GM19023 (cell line): Measurements from ENCODE around the gene MAGIX.
"Not testable (repeated sequence)": the region's sequence is repeated elsewhere in the genome, so short reads cannot be mapped to it uniquely, and the experiment has no call there.

Experiments used
- ATAC-seq: cut with Tn5 transposase; IDR thresholded peaks from one replicate; pipeline ENCODE4 v1.9.1; 2021; ENCODE audit warnings: mild to moderate bottlenecking, moderate library complexity; ENCODE audit not compliant: unreplicated experiment

MAGIX gene

DNA sequence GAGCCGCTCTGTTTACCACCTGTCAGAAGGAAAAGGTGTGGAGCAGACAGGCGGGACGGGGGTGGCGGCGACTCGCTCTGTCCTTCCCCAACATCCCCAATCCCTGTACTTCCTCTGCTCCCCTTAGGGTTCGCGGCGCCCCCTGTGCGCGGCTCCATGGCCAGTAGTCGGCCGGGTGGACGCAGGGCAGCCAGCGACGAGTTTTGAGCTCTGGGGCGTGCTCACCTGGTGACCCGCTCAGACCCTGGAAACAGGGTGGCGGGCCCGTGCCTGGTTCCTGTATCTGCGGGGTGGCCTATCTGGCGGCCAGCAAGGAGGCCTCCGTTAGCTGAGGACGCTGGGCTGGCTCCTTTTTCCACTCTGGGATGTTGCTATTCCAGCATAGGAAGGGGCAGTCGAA, 5.4 kb upstream of the MAGIX start:
- ATAC-seq: no peak

DNA sequence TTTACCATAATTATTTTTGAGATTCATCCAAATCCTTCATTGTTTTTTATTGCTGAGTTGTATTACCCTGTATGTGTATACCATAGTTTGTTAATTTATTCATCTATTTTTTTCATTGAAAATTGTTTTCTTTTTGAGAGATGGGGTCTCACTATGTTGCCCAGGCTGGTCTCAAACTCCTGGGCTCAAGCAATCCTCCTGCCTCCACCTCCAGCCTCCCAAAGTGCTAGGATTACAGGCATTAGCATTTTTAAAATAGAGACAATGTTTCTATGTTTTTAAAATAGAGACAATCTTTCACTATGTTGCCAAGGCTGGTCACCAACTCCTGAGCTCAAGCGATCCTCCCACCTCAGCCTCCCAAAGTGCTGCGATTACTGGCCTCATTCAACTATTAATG, 1.6 kb upstream of the MAGIX start:
- ATAC-seq: no peak

DNA sequence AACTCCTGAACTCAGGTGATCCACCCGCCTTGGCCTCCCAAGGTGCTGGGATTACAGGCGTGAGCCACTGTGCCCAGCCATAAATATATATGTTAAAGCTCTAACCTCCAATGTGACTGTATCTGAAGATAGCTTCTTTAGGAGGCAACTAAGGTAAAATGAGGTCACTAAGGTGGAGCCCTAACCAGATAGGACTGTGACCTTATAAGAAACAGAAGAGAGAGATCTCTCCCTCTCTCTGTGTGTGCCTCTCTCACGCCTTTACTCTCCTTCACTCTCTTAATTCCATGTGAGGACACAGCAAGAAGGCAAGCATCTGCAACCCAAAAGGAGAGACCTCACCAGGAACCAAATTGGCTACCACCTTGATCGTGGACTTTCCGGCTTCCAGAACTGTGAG, 926 bp upstream of the MAGIX start:
- ATAC-seq: no peak

DNA sequence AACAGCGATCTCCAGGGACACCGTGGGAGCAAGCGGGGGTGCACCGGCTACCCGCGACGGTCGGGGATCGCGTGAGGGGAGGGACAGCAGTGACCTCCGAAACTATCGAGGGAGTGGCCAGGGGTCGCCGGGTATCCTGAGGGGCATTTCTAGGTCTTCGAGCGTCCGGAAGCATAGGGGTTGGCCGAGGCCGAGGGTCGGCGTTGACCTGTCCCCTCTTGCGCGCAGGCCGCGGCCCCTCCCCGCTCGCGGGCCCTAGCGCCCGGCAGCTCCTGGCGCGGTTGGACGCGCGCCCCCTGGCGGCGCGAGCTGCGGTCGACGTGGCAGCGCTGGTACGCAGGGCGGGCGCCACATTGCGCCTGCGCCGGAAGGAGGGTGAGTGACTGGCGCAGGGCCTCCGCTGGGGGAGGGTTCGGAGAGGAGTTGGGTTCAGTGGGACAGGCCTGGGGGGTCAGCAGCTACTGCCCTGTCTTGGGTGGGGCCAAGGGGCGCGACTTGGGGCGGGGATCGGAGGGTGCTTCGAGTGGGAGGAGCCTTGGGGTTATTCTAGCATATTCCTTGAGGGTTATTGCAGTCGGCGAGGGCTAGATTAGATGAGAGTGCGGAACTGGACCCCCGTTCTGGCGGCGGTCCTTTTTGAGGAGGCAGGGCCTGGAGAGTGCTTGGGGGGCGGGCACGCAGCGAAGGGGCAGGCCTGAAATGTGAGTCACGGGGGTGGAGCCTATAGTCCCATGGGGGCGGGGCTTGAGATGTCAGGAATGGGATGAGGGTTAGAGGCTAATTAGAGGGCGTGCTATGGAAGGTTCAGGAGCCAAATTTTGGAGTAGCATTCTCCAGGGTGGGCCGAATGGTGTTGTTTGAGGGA, 1.2 kb downstream of the MAGIX start:
- ATAC-seq: peak; percentile 61

DNA sequence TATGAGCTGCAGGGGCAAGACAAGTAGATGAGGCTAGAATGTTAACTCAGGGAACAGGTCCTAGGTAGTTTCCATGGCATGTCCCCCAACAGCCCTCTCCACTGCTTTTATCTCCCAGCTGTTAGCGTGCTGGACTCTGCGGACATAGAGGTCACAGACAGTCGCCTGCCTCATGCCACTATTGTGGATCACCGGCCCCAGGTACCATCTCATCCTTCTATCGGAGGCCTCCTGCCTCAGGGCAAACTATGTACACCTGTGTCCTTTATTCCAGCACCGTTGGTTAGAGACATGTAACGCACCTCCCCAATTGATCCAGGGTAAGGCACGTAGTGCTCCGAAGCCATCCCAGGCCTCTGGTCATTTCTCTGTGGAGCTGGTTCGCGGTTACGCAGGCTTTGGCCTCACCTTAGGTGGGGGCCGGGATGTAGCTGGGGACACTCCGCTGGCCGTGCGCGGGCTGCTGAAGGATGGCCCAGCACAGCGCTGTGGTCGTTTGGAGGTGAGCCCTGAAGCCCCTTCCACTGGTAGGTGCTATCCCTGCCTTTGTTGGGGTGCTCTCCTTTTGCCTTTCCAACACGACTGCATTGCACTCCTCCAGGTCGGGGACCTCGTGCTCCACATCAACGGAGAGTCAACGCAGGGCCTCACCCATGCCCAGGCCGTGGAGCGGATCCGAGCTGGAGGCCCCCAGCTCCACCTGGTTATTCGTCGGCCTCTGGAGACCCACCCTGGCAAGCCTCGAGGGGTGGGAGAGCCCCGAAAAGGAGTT, 2.2 kb downstream of the MAGIX start:
- no peak for ATAC-seq

DNA sequence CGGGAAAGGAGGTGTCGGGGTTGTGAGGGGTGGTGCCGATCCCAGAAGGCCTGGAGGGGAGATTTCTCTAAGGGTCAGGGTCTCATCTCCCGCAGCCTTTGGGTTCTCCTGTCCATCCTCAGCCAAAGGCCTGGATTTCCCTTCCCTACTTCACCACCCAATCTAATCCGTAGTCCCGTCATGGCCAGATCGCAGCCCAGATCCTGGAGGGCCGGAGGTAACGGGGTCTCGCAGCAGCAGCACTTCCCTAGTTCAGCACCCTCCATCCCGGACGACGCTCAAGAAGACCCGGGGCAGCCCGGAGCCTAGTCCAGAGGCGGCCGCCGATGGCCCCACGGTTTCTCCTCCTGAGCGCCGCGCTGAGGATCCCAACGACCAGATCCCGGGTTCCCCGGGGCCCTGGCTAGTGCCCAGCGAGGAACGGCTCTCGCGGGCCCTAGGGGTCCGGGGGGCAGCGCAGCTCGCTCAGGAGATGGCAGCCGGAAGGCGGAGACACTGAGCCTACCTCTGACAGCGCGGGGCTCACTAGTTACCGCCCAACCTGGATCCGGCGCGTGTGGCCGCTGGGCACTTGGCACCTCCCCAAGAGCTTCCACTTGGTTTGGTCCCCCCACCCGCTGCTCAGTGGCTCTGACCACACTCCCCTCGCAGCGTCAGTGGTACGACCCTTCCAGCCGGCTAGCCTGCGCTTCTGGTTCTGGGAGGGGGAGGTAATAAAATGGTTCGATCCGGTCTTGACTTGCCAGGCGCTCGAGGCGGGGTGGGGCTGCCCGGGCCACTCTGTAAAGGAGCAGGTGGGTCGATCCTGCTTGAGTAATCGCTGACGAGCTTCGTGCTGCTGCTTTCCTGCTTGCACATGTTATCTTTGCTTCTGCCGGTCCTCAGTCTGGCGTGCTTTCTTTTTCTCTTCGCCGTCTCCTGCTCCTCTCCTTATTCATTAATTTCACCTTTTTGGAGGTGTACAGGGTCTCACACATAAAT, 3.6 kb downstream of the MAGIX start:
- ATAC-seq: peak; percentile 27

DNA sequence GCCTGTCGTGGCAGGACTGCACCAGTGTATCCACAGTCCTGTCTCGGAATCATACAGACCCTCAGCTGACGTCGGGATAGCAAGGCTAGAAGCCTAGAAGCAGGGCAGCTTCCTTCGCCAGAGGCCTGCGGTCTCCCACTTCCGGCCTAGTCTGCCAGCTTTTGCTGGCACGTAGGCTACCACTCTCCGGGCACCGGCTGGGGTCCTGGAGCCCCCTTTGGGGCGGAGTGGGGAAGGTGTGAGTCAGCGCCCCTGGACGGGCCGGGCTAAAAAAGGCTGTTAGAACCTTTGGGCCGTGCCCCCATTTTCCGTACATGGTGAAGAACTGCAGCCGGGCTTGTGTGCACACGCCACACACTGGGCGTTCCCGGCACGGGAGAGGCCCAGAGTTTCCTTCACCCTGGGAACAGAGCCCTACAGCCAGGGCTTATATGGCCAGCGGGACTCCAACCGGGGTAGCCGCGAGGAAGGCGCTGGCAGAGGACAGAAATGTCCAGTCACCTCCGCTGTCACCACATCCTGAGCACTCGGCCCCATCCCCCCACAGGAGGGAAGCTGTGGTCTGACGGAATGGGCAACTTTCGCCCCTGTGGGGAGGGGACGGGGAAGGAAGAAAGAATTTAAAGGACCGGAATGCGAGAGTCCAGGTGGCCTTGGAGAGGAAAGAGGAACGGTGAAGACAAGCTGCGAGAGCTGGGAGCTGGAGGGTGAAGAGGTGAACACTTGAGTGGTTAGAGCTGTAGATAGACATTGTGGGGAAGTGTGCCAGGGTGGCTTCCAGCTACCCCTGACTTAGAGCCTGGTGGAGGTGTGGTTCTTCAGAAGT, 4.6 kb downstream of the MAGIX start:
- no peak for ATAC-seq

DNA sequence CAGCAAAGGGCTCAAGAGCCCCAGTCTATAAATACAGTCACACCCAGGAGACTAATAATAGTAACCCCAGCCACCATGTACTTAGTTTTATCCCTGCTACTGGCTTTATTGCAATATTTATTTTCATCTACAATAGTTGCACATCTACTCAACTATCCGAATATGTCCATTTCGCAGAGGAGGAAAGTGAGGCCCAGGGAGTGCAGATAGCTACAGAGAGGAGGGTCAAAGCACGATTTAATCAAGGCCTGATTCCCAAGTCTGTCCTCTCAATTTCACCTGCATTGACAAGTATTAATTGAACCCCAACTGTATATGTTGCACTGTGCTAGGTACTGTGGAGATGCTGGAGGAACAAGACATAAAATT, 5.2 kb downstream of the MAGIX start:
- ATAC-seq: no peak

DNA sequence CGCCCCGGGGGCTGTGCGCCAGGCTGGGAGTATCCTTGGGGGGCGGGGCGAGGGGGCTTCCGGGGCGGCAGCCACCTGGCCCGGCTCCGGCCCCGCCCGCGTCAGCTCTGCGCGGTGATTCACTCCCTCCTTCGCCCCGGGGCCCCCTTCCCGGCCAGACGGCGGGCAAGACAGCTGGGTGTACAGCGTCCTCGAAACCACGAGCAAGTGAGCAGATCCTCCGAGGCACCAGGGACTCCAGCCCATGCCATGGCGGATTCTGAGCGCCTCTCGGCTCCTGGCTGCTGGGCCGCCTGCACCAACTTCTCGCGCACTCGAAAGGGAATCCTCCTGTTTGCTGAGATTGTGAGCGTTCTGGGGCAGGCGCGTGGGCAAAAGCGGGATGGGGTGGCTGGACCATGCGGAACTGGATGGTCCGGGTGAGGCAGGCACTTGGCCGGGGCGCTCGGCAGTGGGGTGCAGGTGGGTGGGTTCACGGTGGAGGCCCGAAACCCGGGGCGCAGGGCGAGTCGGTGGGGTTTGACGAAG, 9.3 kb downstream of the MAGIX start, which contains the start of gene PLP2:
Gene PLP2 (plus strand): TSS at position 147 of the 528 bp plus-strand sequence. CDS start 103 bp downstream, at position 250.
- peak; percentile 40 for ATAC-seq

DNA sequence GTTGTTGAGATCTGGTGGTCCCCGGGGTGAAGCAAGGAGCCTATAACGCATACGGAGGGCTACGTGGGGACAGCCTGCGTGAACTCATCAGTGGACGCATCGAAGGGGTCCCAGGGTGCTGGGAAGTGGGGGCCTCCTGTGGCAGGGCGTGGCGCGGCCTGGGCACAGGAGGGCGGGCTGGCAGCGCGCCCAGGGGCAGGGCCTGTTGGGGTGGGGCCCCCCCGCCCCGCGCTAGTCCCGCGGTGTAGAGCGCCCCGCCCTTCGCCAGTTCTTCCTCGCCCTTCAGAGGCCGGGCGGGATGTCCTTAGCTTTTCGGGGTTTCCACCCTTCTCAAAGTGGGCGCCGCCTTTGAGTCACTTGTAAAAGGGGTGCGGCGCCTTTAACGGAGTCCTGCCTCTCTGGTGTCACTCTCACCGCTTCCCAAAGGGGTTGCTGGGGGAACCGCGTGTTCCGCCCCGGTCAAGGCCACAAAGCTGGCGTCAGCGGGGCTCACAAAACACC, 9.8 kb downstream of the MAGIX start:
- peak; percentile 70 for ATAC-seq

DNA sequence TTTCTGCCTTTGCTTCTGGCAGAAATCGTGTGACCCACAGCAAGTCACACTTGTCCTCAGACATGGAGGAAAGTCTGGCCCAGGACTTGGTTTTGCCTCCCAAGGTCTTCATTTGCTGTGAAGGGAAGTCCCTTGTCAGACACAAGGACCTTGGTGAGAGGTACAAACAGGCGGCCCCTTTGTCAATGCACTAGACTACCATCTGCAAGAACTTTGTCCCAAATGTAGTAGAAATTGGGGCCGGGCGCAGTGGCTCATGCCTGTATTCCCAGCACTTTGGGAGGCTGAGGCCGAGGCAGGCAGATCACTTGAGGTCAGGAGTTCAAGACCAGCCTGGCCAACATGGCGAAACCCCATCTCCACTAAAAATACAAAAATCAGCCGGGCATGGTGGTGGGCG, 11.0 kb downstream of the MAGIX start:
- not testable (repeated sequence) for ATAC-seq

DNA sequence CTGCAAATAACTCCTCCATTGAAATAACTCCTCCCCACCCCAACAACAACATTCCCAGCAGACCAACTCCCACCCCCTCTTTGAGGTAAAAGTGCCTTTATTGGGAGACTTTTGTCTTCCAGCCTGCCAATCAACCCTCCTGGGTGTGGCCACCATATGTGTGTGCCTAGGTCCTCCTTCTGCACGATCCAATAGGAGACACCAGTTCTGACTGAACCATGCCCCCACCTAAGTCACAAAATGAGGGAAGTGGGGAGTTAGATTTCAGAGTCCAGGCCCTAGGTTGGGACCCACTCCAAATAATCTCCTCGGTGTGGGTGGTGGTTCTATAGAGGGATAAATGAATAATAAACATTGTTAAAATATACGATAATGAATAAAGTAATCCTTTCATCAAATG, 12.2 kb downstream of the MAGIX start:
- no peak for ATAC-seq

DNA sequence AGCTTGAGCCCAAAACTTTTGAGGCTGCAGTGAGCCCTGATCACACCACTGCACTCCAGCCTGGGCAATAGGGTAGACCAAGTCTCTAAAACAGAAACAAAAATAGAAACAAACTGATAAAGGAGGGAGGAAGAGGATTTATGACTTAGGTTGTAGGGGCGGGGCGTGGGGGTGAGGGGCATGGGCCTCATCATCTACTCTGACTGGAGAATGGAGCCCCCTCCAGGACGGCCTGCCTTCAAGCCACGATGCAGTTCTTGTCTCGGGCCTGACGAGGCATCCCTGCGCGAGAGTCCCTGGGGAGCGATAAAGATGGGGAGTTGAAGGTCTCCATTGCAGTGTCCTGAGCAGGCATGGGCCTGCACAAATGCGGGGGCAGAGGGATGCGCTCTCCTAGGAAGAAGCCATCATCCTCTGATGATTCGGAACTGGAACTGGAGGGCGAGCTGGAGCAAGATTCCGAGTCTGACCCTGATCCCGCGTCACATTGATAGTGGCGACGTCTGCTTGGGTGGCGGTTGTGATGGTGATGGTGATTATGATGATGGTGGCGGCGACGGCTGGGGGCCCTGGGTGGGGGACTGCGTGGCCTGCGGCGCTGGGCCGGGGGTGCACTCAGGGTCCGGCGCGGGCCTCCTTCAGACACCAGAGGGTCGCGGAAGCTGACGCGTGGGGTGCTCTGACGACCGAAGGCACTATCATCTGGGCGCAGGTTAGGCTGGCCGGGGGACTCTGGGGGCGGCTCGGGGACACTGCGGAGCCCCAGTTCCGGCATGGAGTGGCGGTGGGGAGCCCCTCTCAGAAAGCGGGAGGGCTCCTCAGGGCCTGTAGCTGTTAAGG, 13.1 kb downstream of the MAGIX start:
- no peak for ATAC-seq

DNA sequence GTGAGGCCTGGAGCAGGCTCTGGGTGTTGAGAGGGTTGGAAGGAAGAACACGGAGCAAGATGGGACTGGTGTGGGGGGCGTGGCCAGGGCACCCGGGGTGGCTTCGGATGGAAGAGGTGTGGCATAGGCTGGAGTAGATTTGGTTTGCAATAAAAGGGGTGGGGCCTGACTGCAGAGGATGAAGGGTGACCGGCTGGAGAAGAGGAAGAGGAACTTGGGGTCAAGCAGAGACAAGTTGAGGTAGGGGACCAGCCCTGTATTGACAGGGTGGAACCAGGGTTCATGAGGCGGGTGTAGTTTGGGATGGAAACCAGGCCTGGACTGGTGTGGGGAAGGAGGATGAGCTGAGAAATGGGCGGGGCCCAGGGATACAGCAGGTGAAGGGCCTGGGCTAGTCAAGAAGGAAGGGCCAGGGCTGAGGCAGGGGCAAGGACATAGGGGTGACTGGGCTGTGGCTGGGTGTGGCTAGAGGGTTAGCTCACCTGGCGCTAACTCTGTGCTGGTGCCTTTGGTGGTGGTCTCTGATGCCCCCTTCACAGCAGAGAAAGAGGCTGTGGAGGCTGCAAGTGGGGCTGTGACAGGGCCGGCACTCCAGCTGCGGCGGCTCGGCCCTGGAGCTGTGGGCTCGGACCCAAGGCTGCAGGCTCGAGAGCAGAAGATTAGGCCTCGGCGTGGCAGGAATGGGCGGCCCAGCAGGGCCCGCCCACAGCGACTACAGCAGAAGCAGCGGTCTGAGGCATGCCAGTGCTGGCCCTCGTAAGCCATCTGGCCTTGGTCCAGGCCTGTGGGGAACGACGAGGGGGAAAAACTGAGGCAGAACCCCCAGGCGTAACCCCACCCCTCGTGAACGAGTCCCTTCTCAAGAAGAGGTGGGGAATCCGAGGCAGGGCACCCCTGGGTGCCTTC, 14.1 kb downstream of the MAGIX start:
- ATAC-seq: no peak

DNA sequence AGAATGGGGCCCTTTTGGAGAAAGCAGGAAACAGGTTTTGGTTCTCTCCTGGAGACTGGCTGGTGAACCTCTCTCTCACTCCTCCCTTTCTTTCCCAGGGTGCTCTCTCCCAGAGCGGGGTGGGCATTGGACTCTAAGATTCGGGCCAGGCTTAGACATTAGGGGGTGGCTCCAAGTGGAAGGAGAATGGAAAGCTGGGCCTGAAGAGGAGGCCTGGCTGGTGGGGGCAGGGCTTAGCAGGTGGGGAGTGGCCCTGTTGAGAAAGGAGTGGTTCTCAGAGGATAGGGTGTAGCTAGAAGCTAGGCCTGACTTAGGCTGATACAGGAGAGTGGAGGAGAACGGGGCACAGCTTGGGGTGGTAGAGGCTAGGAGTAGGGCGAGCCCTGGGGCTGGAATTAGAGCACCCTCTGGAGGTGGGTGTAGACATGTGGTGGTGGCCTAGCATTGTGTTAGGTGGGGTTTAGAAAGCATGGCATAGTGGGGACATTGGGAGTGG, 14.8 kb downstream of the MAGIX start:
- no peak for ATAC-seq

DNA sequence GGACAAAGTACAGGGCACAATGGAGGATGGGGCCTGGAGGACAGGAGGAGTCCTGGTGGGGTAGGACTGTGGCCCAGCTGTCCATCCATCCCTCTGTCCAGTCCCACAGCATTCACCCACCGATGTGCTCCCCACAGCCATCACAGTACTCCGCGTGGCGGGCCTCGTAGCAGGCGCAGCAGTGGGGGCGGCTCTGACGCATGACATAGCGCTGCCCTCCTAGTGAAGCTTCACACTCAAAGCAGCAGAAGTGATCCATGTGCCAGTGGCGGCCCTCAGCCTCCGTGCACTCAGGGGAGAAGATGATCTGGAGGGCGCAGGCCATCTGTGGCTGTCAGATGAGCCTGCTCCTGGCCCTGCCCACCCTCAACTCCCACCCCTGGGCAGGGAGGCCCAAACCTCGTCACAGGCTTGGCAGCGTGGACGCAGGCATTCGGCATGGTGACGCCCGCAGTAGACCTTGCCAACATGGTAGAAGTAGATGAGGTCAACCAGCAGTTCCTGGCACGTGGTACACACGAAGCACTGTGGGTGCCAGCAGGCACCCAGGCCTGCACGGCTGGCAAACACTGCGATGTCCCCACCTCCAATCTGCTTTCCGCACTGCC, 15.4 kb downstream of the MAGIX start:
- ATAC-seq: no peak

DNA sequence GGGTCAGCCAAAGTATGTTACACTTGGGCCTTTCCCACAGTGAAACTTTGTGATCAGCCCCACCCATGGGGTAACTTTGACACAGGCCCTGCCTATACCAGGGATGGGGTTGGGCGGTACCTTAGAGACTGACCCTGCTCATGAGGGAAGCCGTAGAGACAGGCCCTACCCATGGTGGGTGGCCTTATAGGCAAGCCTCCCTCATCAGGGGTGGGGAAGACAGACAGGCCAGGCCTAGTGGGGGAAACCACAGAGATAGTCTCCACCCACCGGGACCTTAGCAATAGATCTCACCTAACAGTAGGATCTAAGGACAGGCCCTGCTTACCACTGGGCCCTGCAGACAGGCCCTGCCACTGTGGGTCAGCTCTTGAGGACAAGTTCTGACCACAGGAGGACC, 16.0 kb downstream of the MAGIX start:
- ATAC-seq: no peak
